ENCODE measurements around the gene RGS6. TPM values are rescaled to one million over a fixed set of nuclear protein-coding genes. Genes with fewer than 3 reads are reported as not detected.

RGS6 gene
- total RNA-seq, 2 experiments from 2014 or later = not detected

GRCh38 chr14:72177251-72177650 is 245.0 kb downstream of the RGS6 start:
- Histone ChIP-seq H3K4me3 (ENCODE audit: low read length) (no peak overlapping the region), H3K36me3 (ENCODE audit: insufficient read depth, low read length) (no peaks in the 10 kb centered on the region), H3K27me3 (ENCODE audit: control insufficient read depth in 1 of 2, insufficient read depth in 2 of 2, low read length in 2 of 2) (peaks cover 3 to 5% of the 10 kb centered on the region in 2 experiments), H3K4me1 (ENCODE audit: insufficient read depth, low read length) (no peaks in the 10 kb centered on the region), H3K27ac (ENCODE audit: low read depth in 1 of 2, low read length in 2 of 2) (no peak overlapping the region), H3K9me3 (ENCODE audit: control insufficient read depth in 1 of 2, insufficient read depth in 1 of 2, low read length in 2 of 2) (no peaks in the 10 kb centered on the region)
- POLR2A ChIA-PET = no interaction called here
- Mint-ChIP-seq H3K36me3 (ENCODE audit: low read depth) (no peaks in the 10 kb centered on the region), H3K27ac (no peak overlapping the region), H3K27me3 (peaks cover 33% of the 10 kb centered on the region), H3K4me3 (no peak overlapping the region), H3K4me1 (ENCODE audit: low read depth) (no peaks in the 10 kb centered on the region), H3K9me3 (peaks cover 6% of the 10 kb centered on the region)
- ATAC-seq (ENCODE audit: poor library complexity) (no peak), DNase-seq (no peak)
- no peak for TF ChIP-seq CTCF (IDR thresholded peaks at IDR 0.05)
- CTCF ChIA-PET = no interaction called here
- intact Hi-C loops (cut with DNase I, micrococcal nuclease) = no loop called here

- peaks cover 33% of the 10 kb centered on the region for H3K27me3 Mint-ChIP-seq
- ATAC-seq (ENCODE audit: poor library complexity) (no peak), DNase-seq (no peak)
- Histone ChIP-seq H3K27me3 (ENCODE audit: control insufficient read depth in 1 of 2, insufficient read depth in 2 of 2, low read length in 2 of 2) (peaks cover 3 to 4% of the 10 kb centered on the region in 2 experiments), H3K27ac (ENCODE audit: low read depth in 1 of 2, low read length in 2 of 2) (no peak overlapping the region), H3K9me3 (ENCODE audit: control insufficient read depth in 1 of 2, insufficient read depth in 1 of 2, low read length in 2 of 2) (no peaks in the 10 kb centered on the region), H3K4me1 (ENCODE audit: insufficient read depth, low read length) (no peaks in the 10 kb centered on the region), H3K4me3 (ENCODE audit: low read length) (no peak overlapping the region), H3K36me3 (ENCODE audit: insufficient read depth, low read length) (no peaks in the 10 kb centered on the region)
- H3K27ac Mint-ChIP-seq = no peak overlapping the region
- no peak overlapping the region for H3K4me3 Mint-ChIP-seq
- H3K9me3 Mint-ChIP-seq = peaks cover 6% of the 10 kb centered on the region
- ChIA-PET CTCF (no interaction called here), POLR2A (no interaction called here)
- H3K36me3 Mint-ChIP-seq (ENCODE audit: low read depth) = no peaks in the 10 kb centered on the region
- peaks cover 9% of the 10 kb centered on the region for H3K4me1 Mint-ChIP-seq (ENCODE audit: low read depth)
- intact Hi-C loops (cut with DNase I, micrococcal nuclease) = no loop called here
- no peak for TF ChIP-seq CTCF (IDR thresholded peaks at IDR 0.05)
Observed at GRCh38 chr14:72178517-72178916, 246.3 kb downstream of the RGS6 start.

- Mint-ChIP-seq H3K27ac (no peak overlapping the region), H3K27me3 (peaks cover 28% of the 10 kb centered on the region), H3K36me3 (ENCODE audit: low read depth) (no peaks in the 10 kb centered on the region), H3K4me1 (ENCODE audit: low read depth) (peaks cover 9% of the 10 kb centered on the region), H3K9me3 (peaks cover 6% of the 10 kb centered on the region), H3K4me3 (no peak overlapping the region)
- Histone ChIP-seq H3K27ac (ENCODE audit: low read depth in 1 of 2, low read length in 2 of 2) (no peak overlapping the region), H3K36me3 (ENCODE audit: insufficient read depth, low read length) (no peaks in the 10 kb centered on the region), H3K4me3 (ENCODE audit: low read length) (no peak overlapping the region), H3K4me1 (ENCODE audit: insufficient read depth, low read length) (no peaks in the 10 kb centered on the region), H3K9me3 (ENCODE audit: control insufficient read depth in 1 of 2, insufficient read depth in 1 of 2, low read length in 2 of 2) (no peaks in the 10 kb centered on the region), H3K27me3 (ENCODE audit: control insufficient read depth in 1 of 2, insufficient read depth in 2 of 2, low read length in 2 of 2) (peaks cover 0 to 3% of the 10 kb centered on the region in 2 experiments)
- intact Hi-C loops (cut with DNase I, micrococcal nuclease) = no loop called here
- ChIA-PET CTCF (no interaction called here), POLR2A (no interaction called here)
- DNase-seq (no peak), ATAC-seq (ENCODE audit: poor library complexity) (no peak)
- TF ChIP-seq CTCF (IDR thresholded peaks at IDR 0.05) = no peak
Observed at GRCh38 chr14:72182708-72183432, 250.6 kb downstream of the RGS6 start.

Data from CD4-positive, alpha-beta T cell (primary cell).